WTC11 (cell line): ENCODE measurements around the gene WNT3A.
"Not testable (repeated sequence)": the region's sequence is repeated elsewhere in the genome, so short reads cannot be mapped to it uniquely, and the experiment has no call there.

Experiments used
- ELF4 ChIP-seq: sonication (generic); formaldehyde crosslinking; IDR thresholded peaks from 2 replicates; pipeline ENCODE4 v1.8.1; 2022; ENCODE audit warnings: low read depth, mild to moderate bottlenecking, moderate library complexity, missing genetic modification reagents
- IRF2 ChIP-seq: sonication (generic); formaldehyde crosslinking; IDR thresholded peaks from 2 replicates; pipeline ENCODE4 v1.8.0; 2022; ENCODE audit warnings: low read depth, missing genetic modification reagents, borderline replicate concordance
- MYBL2 ChIP-seq: sonication (generic); formaldehyde crosslinking; IDR thresholded peaks from 2 replicates; pipeline ENCODE4 v1.8.1; 2023; ENCODE audit warnings: mild to moderate bottlenecking, moderate library complexity, missing genetic modification reagents
- NFATC4 ChIP-seq: fragments of 250-450 bp; sonication (Bioruptor Pico); IDR thresholded peaks from 2 replicates; pipeline ENCODE4 v1.9.0; 2021; ENCODE audit warnings: mild to moderate bottlenecking
- NR2C2 ChIP-seq: sonication (generic); formaldehyde crosslinking; IDR thresholded peaks from 2 replicates; pipeline ENCODE4 v1.8.0; 2022; ENCODE audit warnings: mild to moderate bottlenecking, missing genetic modification reagents
- SP1 ChIP-seq: sonication (generic); formaldehyde crosslinking; conservative IDR thresholded peaks from 2 replicates; pipeline ENCODE4 v1.8.1; 2022; ENCODE audit warnings: missing genetic modification reagents
- TP53 ChIP-seq: sonication (generic); formaldehyde crosslinking; IDR thresholded peaks from 2 replicates; pipeline ENCODE4 v1.8.1; 2023; ENCODE audit warnings: mild to moderate bottlenecking, missing genetic modification reagents
- USF1 ChIP-seq: sonication (generic); formaldehyde crosslinking; IDR thresholded peaks from 2 replicates; pipeline ENCODE4 v1.8.0; 2022; ENCODE audit warnings: mild to moderate bottlenecking, missing genetic modification reagents
- ZNF416 ChIP-seq: fragments of 250-450 bp; sonication (Bioruptor Pico); IDR thresholded peaks from 2 replicates; pipeline ENCODE4 v1.9.0; 2021; ENCODE audit warnings: mild to moderate bottlenecking, inconsistent platforms
- TF ChIP-seq, protein P1 (sequence below): fragments of 200-600 bp; IDR thresholded peaks from 2 replicates; pipeline ENCODE4 v1.8.0; 2022; ENCODE audit warnings: antibody characterized with exemption
- TF ChIP-seq, protein P2 (sequence below): sonication (generic); formaldehyde crosslinking; IDR thresholded peaks from 2 replicates; pipeline ENCODE4 v1.8.1; 2023; ENCODE audit warnings: mild to moderate bottlenecking, missing genetic modification reagents, borderline replicate concordance
- TF ChIP-seq, protein P3 (sequence below): fragments of 250-450 bp; sonication (Bioruptor Pico); IDR thresholded peaks from 2 replicates; pipeline ENCODE4 v2.1.2; 2022; ENCODE audit warnings: mild to moderate bottlenecking, moderate library complexity

- TF ChIP-seq ELF4 (CRISPR knock-in tag); IRF2 (CRISPR knock-in tag); NR2C2 (CRISPR knock-in tag); MYBL2 (CRISPR knock-in tag); NFATC4; USF1 (CRISPR knock-in tag); TP53 (CRISPR knock-in tag); SP1; ZNF416 (CRISPR knock-in tag): not testable (repeated sequence)
- TF ChIP-seq, protein P1, sequence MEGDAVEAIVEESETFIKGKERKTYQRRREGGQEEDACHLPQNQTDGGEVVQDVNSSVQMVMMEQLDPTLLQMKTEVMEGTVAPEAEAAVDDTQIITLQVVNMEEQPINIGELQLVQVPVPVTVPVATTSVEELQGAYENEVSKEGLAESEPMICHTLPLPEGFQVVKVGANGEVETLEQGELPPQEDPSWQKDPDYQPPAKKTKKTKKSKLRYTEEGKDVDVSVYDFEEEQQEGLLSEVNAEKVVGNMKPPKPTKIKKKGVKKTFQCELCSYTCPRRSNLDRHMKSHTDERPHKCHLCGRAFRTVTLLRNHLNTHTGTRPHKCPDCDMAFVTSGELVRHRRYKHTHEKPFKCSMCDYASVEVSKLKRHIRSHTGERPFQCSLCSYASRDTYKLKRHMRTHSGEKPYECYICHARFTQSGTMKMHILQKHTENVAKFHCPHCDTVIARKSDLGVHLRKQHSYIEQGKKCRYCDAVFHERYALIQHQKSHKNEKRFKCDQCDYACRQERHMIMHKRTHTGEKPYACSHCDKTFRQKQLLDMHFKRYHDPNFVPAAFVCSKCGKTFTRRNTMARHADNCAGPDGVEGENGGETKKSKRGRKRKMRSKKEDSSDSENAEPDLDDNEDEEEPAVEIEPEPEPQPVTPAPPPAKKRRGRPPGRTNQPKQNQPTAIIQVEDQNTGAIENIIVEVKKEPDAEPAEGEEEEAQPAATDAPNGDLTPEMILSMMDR = not testable (repeated sequence)
- TF ChIP-seq, protein P2, sequence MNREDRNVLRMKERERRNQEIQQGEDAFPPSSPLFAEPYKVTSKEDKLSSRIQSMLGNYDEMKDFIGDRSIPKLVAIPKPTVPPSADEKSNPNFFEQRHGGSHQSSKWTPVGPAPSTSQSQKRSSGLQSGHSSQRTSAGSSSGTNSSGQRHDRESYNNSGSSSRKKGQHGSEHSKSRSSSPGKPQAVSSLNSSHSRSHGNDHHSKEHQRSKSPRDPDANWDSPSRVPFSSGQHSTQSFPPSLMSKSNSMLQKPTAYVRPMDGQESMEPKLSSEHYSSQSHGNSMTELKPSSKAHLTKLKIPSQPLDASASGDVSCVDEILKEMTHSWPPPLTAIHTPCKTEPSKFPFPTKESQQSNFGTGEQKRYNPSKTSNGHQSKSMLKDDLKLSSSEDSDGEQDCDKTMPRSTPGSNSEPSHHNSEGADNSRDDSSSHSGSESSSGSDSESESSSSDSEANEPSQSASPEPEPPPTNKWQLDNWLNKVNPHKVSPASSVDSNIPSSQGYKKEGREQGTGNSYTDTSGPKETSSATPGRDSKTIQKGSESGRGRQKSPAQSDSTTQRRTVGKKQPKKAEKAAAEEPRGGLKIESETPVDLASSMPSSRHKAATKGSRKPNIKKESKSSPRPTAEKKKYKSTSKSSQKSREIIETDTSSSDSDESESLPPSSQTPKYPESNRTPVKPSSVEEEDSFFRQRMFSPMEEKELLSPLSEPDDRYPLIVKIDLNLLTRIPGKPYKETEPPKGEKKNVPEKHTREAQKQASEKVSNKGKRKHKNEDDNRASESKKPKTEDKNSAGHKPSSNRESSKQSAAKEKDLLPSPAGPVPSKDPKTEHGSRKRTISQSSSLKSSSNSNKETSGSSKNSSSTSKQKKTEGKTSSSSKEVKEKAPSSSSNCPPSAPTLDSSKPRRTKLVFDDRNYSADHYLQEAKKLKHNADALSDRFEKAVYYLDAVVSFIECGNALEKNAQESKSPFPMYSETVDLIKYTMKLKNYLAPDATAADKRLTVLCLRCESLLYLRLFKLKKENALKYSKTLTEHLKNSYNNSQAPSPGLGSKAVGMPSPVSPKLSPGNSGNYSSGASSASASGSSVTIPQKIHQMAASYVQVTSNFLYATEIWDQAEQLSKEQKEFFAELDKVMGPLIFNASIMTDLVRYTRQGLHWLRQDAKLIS = not testable (repeated sequence)
- TF ChIP-seq, protein P3, sequence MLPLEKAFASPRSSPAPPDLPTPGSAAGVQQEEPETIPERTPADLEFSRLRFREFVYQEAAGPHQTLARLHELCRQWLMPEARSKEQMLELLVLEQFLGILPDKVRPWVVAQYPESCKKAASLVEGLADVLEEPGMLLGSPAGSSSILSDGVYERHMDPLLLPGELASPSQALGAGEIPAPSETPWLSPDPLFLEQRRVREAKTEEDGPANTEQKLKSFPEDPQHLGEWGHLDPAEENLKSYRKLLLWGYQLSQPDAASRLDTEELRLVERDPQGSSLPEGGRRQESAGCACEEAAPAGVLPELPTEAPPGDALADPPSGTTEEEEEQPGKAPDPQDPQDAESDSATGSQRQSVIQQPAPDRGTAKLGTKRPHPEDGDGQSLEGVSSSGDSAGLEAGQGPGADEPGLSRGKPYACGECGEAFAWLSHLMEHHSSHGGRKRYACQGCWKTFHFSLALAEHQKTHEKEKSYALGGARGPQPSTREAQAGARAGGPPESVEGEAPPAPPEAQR (CRISPR knock-in tag) = not testable (repeated sequence)
Observed at GRCh38 chr1:227975583-227976283, 31.1 kb upstream of the WNT3A start.
